Activated CD8-positive, alpha-beta T cell treated with anti-CD3 and anti-CD28 coated beads for 36 hours (primary cell): ENCODE data around the gene PRICKLE4. TPM values are rescaled to one million over a fixed set of nuclear protein-coding genes. Genes with fewer than 3 reads are reported as not detected.
A peak's percentile ranks its signal among the peaks of the same experiment; 100 is the strongest.
"Not testable (repeated sequence)": the region's sequence is repeated elsewhere in the genome, so short reads cannot be mapped to it uniquely, and the experiment has no call there.

Experiments
- ATAC-seq: fragments of 200-7000 bp; cut with Tn5 transposase; one replicate; pipeline ENCODE4 v1.10.0; 2021; ENCODE audit warnings: mild to moderate bottlenecking, moderate library complexity
- CTCF ChIA-PET: fragments of 350-600 bp; sonication (Branson Sonifier 250); formaldehyde crosslinking; loops from one replicate; lab custom pipeline; 2021; ENCODE audit warnings: antibody characterized with exemption; lab: Charles Lee
- POLR2A ChIA-PET: fragments of 350-600 bp; sonication (Branson Sonifier 250); formaldehyde crosslinking; loops from one replicate; lab custom pipeline; 2021; ENCODE audit warnings: antibody characterized with exemption; lab: Charles Lee
- DNase-seq: peaks from one replicate; pipeline ENCODE4 v3.0.0-alpha.2; 2020
- H3K27ac Mint-ChIP-seq: one replicate; pipeline ENCODE4 v1.8.0; 2021; ENCODE audit warnings: mild to moderate bottlenecking, mixed read lengths
- H3K27me3 Mint-ChIP-seq: one replicate; pipeline ENCODE4 v1.8.0; 2021; ENCODE audit warnings: mixed read lengths
- H3K36me3 Mint-ChIP-seq: one replicate; pipeline ENCODE4 v1.8.0; 2021; ENCODE audit warnings: low read depth, mixed read lengths
- H3K4me1 Mint-ChIP-seq: one replicate; pipeline ENCODE4 v1.8.0; 2021; ENCODE audit warnings: low read depth, mixed read lengths
- H3K4me3 Mint-ChIP-seq: one replicate; pipeline ENCODE4 v1.8.0; 2021; ENCODE audit warnings: mild to moderate bottlenecking, moderate library complexity, mixed read lengths
- H3K9me3 Mint-ChIP-seq: one replicate; pipeline ENCODE4 v1.8.0; 2021; ENCODE audit warnings: mixed read lengths
- CTCF ChIP-seq: fragments of 200-600 bp; IDR thresholded peaks from one replicate; pipeline ENCODE4 v1.8.0; 2022; ENCODE audit warnings: antibody characterized with exemption, mild to moderate bottlenecking
- intact Hi-C: fragments of 100-400 bp; cut with micrococcal nuclease; formaldehyde crosslinking; loops from one replicate; pipeline ENCODE4 v1.10.0; 2022
- total RNA-seq, 2 experiments: library from RNA; stranded (reverse); gene quantifications; one replicate each; pipeline ENCODE4 v1.2.3, GENCODE V29; 2021

The PRICKLE4 gene
- total RNA-seq, 2 experiments from 2014 or later: not detected

GRCh38 chr6:41759106-41759904 is 21.3 kb upstream of the PRICKLE4 start:
- no peak for TF ChIP-seq CTCF

GRCh38 chr6:41759905-41760579 is 20.5 kb upstream of the PRICKLE4 start:
- ChIA-PET CTCF (no interaction called here), POLR2A (no interaction called here)
- Mint-ChIP-seq H3K36me3 (no peaks in the 10 kb centered on the region), H3K27me3 (peaks cover 5% of the 10 kb centered on the region), H3K27ac (no peak overlapping the region), H3K4me3 (no peak overlapping the region), H3K4me1 (no peaks in the 10 kb centered on the region), H3K9me3 (no peaks in the 10 kb centered on the region)
- no peak for ATAC-seq
- DNase-seq: no peak
- TF ChIP-seq CTCF: no peak
- intact Hi-C loops: no loop called here

More at GRCh38 chr6:41759106-41759904, 21.3 kb upstream of the PRICKLE4 start:
- Mint-ChIP-seq H3K27me3 (peaks cover 5% of the 10 kb centered on the region), H3K4me3 (no peak overlapping the region), H3K4me1 (no peaks in the 10 kb centered on the region), H3K9me3 (no peaks in the 10 kb centered on the region), H3K27ac (no peak overlapping the region), H3K36me3 (no peaks in the 10 kb centered on the region)
- ATAC-seq: no peak
- intact Hi-C loops: no loop called here
- CTCF ChIA-PET: no interaction called here
- DNase-seq: no peak
- POLR2A ChIA-PET: no interaction called here

- no peak overlapping the region for H3K27ac Mint-ChIP-seq
- H3K36me3 Mint-ChIP-seq: no peaks in the 10 kb centered on the region
- peaks cover 4% of the 10 kb centered on the region for H3K4me1 Mint-ChIP-seq
- DNase-seq: no peak
- POLR2A ChIA-PET: no interaction called here
- no peaks in the 10 kb centered on the region for H3K9me3 Mint-ChIP-seq
- CTCF ChIA-PET: no interaction called here
- peaks cover 5% of the 10 kb centered on the region for H3K27me3 Mint-ChIP-seq
- no peak for TF ChIP-seq CTCF
- no peak for ATAC-seq
- no peak overlapping the region for H3K4me3 Mint-ChIP-seq
- intact Hi-C loops: no loop called here
These were observed 17.1 kb upstream of the PRICKLE4 start for GRCh38 chr6:41763470-41763869.

GRCh38 chr6:41766043-41766664 is 14.4 kb upstream of the PRICKLE4 start:
- H3K9me3 Mint-ChIP-seq, CTCF ChIA-PET, DNase-seq, H3K27me3 Mint-ChIP-seq, ATAC-seq, H3K4me3 Mint-ChIP-seq, H3K27ac Mint-ChIP-seq, H3K36me3 Mint-ChIP-seq, intact Hi-C loops, POLR2A ChIA-PET: not testable (repeated sequence)
- peaks cover 10% of the 10 kb centered on the region for H3K4me1 Mint-ChIP-seq

- no peaks in the 10 kb centered on the region for H3K9me3 Mint-ChIP-seq
These were observed 13.3 kb upstream of the PRICKLE4 start for GRCh38 chr6:41767112-41767833.

More at GRCh38 chr6:41767112-41767833, 13.3 kb upstream of the PRICKLE4 start:
- CTCF ChIA-PET: interaction anchor here (1.3 to 1.4 kb wide), 2 partner anchors 20 to 84 kb away, joined by 5 read pairs; partner anchors contain the start of gene TOMM6
- DNase-seq: no peak
- ATAC-seq: peak; percentile 17
- Mint-ChIP-seq H3K36me3 (peaks cover 3% of the 10 kb centered on the region), H3K27me3 (peaks cover 3% of the 10 kb centered on the region), H3K27ac (no peak overlapping the region), H3K4me1 (peaks cover 10% of the 10 kb centered on the region), H3K4me3 (no peak overlapping the region)
- TF ChIP-seq CTCF: no peak
- POLR2A ChIA-PET: interaction anchor here (1.5 kb wide), 1 partner anchor 20 kb away, joined by 6 read pairs; the partner anchor contains the start of gene TOMM6
- intact Hi-C loops: no loop called here
